ENCODE data around the gene CPXM1.

The CPXM1 gene

GRCh38 chr20:2768632-2769015 is 31.8 kb downstream of the CPXM1 start:
- Histone ChIP-seq H3K4me3 (ENCODE audit: low read length in 2 of 2) (no peak overlapping the region), H3K27me3 (ENCODE audit: control insufficient read depth in 2 of 2, insufficient read depth in 2 of 2, low read length in 2 of 2) (peaks cover 4 to 17% of the 10 kb centered on the region in 2 donors), H3K36me3 (ENCODE audit: control insufficient read depth in 2 of 2, insufficient read depth in 2 of 2, low read length in 2 of 2) (no peaks in the 10 kb centered on the region), H3K9ac (ENCODE audit: low read depth in 1 of 2, low read length in 2 of 2) (no peak overlapping the region), H3K4me1 (ENCODE audit: control insufficient read depth in 2 of 2, insufficient read depth in 2 of 2, low read length in 2 of 2) (no peaks in the 10 kb centered on the region), H3K27ac (ENCODE audit: low read depth in 2 of 2, low read length in 2 of 2) (no peak overlapping the region), H3K9me3 (ENCODE audit: control insufficient read depth in 2 of 2, low read length in 2 of 2) (no peaks in the 10 kb centered on the region)

- Histone ChIP-seq H3K9ac (ENCODE audit: low read depth in 1 of 2, low read length in 2 of 2) (no peak overlapping the region), H3K27me3 (ENCODE audit: control insufficient read depth in 2 of 2, insufficient read depth in 2 of 2, low read length in 2 of 2) (peaks cover 4 to 17% of the 10 kb centered on the region in 2 donors), H3K4me1 (ENCODE audit: control insufficient read depth in 2 of 2, insufficient read depth in 2 of 2, low read length in 2 of 2) (no peaks in the 10 kb centered on the region), H3K36me3 (ENCODE audit: control insufficient read depth in 2 of 2, insufficient read depth in 2 of 2, low read length in 2 of 2) (no peaks in the 10 kb centered on the region), H3K27ac (ENCODE audit: low read depth in 2 of 2, low read length in 2 of 2) (no peak overlapping the region), H3K4me3 (ENCODE audit: low read length in 2 of 2) (no peak overlapping the region), H3K9me3 (ENCODE audit: control insufficient read depth in 2 of 2, low read length in 2 of 2) (no peaks in the 10 kb centered on the region)
These were observed 32.4 kb downstream of the CPXM1 start for GRCh38 chr20:2767768-2768631.

GRCh38 chr20:2763186-2763585 is 37.2 kb downstream of the CPXM1 start:
- Histone ChIP-seq H3K27me3 (ENCODE audit: control insufficient read depth in 2 of 2, insufficient read depth in 2 of 2, low read length in 2 of 2) (peaks cover 3 to 8% of the 10 kb centered on the region in 2 donors), H3K9ac (ENCODE audit: low read depth in 1 of 2, low read length in 2 of 2) (no peak overlapping the region), H3K36me3 (ENCODE audit: control insufficient read depth in 2 of 2, insufficient read depth in 2 of 2, low read length in 2 of 2) (no peaks in the 10 kb centered on the region), H3K4me1 (ENCODE audit: control insufficient read depth in 2 of 2, insufficient read depth in 2 of 2, low read length in 2 of 2) (no peaks in the 10 kb centered on the region), H3K27ac (ENCODE audit: low read depth in 2 of 2, low read length in 2 of 2) (no peak overlapping the region), H3K9me3 (ENCODE audit: control insufficient read depth in 2 of 2, low read length in 2 of 2) (no peaks in the 10 kb centered on the region), H3K4me3 (ENCODE audit: low read length in 2 of 2) (no peak overlapping the region)

- Histone ChIP-seq H3K27ac (ENCODE audit: low read depth in 2 of 2, low read length in 2 of 2) (no peak overlapping the region), H3K27me3 (ENCODE audit: control insufficient read depth in 2 of 2, insufficient read depth in 2 of 2, low read length in 2 of 2) (peaks cover 6 to 8% of the 10 kb centered on the region in 2 donors), H3K4me1 (ENCODE audit: control insufficient read depth in 2 of 2, insufficient read depth in 2 of 2, low read length in 2 of 2) (no peaks in the 10 kb centered on the region), H3K36me3 (ENCODE audit: control insufficient read depth in 2 of 2, insufficient read depth in 2 of 2, low read length in 2 of 2) (no peaks in the 10 kb centered on the region), H3K9ac (ENCODE audit: low read depth in 1 of 2, low read length in 2 of 2) (no peak overlapping the region), H3K9me3 (ENCODE audit: control insufficient read depth in 2 of 2, low read length in 2 of 2) (no peaks in the 10 kb centered on the region), H3K4me3 (ENCODE audit: low read length in 2 of 2) (no peak overlapping the region)
These were observed 37.8 kb downstream of the CPXM1 start for GRCh38 chr20:2762578-2763131.

- H3K27me3 ChIP-seq (ENCODE audit: control insufficient read depth in 2 of 2, insufficient read depth in 2 of 2, low read length in 2 of 2) = peaks cover 6 to 8% of the 10 kb centered on the region in 2 donors
- H3K36me3 ChIP-seq (ENCODE audit: control insufficient read depth in 2 of 2, insufficient read depth in 2 of 2, low read length in 2 of 2) = no peaks in the 10 kb centered on the region
- no peak overlapping the region for H3K27ac ChIP-seq (ENCODE audit: low read depth in 2 of 2, low read length in 2 of 2)
- no peak overlapping the region for H3K4me3 ChIP-seq (ENCODE audit: low read length in 2 of 2)
- no peaks in the 10 kb centered on the region for H3K9me3 ChIP-seq (ENCODE audit: control insufficient read depth in 2 of 2, low read length in 2 of 2)
- no peaks in the 10 kb centered on the region for H3K4me1 ChIP-seq (ENCODE audit: control insufficient read depth in 2 of 2, insufficient read depth in 2 of 2, low read length in 2 of 2)
- H3K9ac ChIP-seq (ENCODE audit: low read depth in 1 of 2, low read length in 2 of 2) = no peak overlapping the region
These were observed 38.5 kb downstream of the CPXM1 start for GRCh38 chr20:2761885-2762284.

GRCh38 chr20:2760952-2761305 is 39.5 kb downstream of the CPXM1 start:
- Histone ChIP-seq H3K9ac (ENCODE audit: low read depth in 1 of 2, low read length in 2 of 2) (no peak overlapping the region), H3K36me3 (ENCODE audit: control insufficient read depth in 2 of 2, insufficient read depth in 2 of 2, low read length in 2 of 2) (no peaks in the 10 kb centered on the region), H3K27me3 (ENCODE audit: control insufficient read depth in 2 of 2, insufficient read depth in 2 of 2, low read length in 2 of 2) (peaks cover 7 to 8% of the 10 kb centered on the region in 2 donors), H3K4me1 (ENCODE audit: control insufficient read depth in 2 of 2, insufficient read depth in 2 of 2, low read length in 2 of 2) (no peaks in the 10 kb centered on the region), H3K9me3 (ENCODE audit: control insufficient read depth in 2 of 2, low read length in 2 of 2) (no peaks in the 10 kb centered on the region), H3K4me3 (ENCODE audit: low read length in 2 of 2) (no peak overlapping the region), H3K27ac (ENCODE audit: low read depth in 2 of 2, low read length in 2 of 2) (no peak overlapping the region)

GRCh38 chr20:2760297-2760951 is 40.0 kb downstream of the CPXM1 start:
- Histone ChIP-seq H3K9ac (ENCODE audit: low read depth in 1 of 2, low read length in 2 of 2) (no peak overlapping the region), H3K27ac (ENCODE audit: low read depth in 2 of 2, low read length in 2 of 2) (no peak overlapping the region), H3K9me3 (ENCODE audit: control insufficient read depth in 2 of 2, low read length in 2 of 2) (no peaks in the 10 kb centered on the region), H3K4me3 (ENCODE audit: low read length in 2 of 2) (no peak overlapping the region), H3K36me3 (ENCODE audit: control insufficient read depth in 2 of 2, insufficient read depth in 2 of 2, low read length in 2 of 2) (no peaks in the 10 kb centered on the region), H3K4me1 (ENCODE audit: control insufficient read depth in 2 of 2, insufficient read depth in 2 of 2, low read length in 2 of 2) (no peaks in the 10 kb centered on the region), H3K27me3 (ENCODE audit: control insufficient read depth in 2 of 2, insufficient read depth in 2 of 2, low read length in 2 of 2) (peaks cover 8 to 10% of the 10 kb centered on the region in 2 donors)

- H3K9ac ChIP-seq (ENCODE audit: low read depth in 1 of 2, low read length in 2 of 2) = no peak overlapping the region
- no peak overlapping the region for H3K27ac ChIP-seq (ENCODE audit: low read depth in 2 of 2, low read length in 2 of 2)
- no peak overlapping the region for H3K4me3 ChIP-seq (ENCODE audit: low read length in 2 of 2)
- no peaks in the 10 kb centered on the region for H3K4me1 ChIP-seq (ENCODE audit: control insufficient read depth in 2 of 2, insufficient read depth in 2 of 2, low read length in 2 of 2)
- no peaks in the 10 kb centered on the region for H3K36me3 ChIP-seq (ENCODE audit: control insufficient read depth in 2 of 2, insufficient read depth in 2 of 2, low read length in 2 of 2)
- peaks cover 11 to 13% of the 10 kb centered on the region in 2 donors for H3K27me3 ChIP-seq (ENCODE audit: control insufficient read depth in 2 of 2, insufficient read depth in 2 of 2, low read length in 2 of 2)
- no peaks in the 10 kb centered on the region for H3K9me3 ChIP-seq (ENCODE audit: control insufficient read depth in 2 of 2, low read length in 2 of 2)
These were observed 40.7 kb downstream of the CPXM1 start for GRCh38 chr20:2759603-2760296.

GRCh38 chr20:2759143-2759542 is 41.3 kb downstream of the CPXM1 start:
- Histone ChIP-seq H3K4me1 (ENCODE audit: control insufficient read depth in 2 of 2, insufficient read depth in 2 of 2, low read length in 2 of 2) (no peaks in the 10 kb centered on the region), H3K36me3 (ENCODE audit: control insufficient read depth in 2 of 2, insufficient read depth in 2 of 2, low read length in 2 of 2) (no peaks in the 10 kb centered on the region), H3K4me3 (ENCODE audit: low read length in 2 of 2) (no peak overlapping the region), H3K27ac (ENCODE audit: low read depth in 2 of 2, low read length in 2 of 2) (no peak overlapping the region), H3K9ac (ENCODE audit: low read depth in 1 of 2, low read length in 2 of 2) (no peak overlapping the region), H3K9me3 (ENCODE audit: control insufficient read depth in 2 of 2, low read length in 2 of 2) (no peaks in the 10 kb centered on the region), H3K27me3 (ENCODE audit: control insufficient read depth in 2 of 2, insufficient read depth in 2 of 2, low read length in 2 of 2) (peaks cover 6 to 17% of the 10 kb centered on the region in 2 donors)

GRCh38 chr20:2757969-2758368 is 42.5 kb downstream of the CPXM1 start:
- H3K27me3 ChIP-seq (ENCODE audit: control insufficient read depth in 2 of 2, insufficient read depth in 2 of 2, low read length in 2 of 2) = peaks cover 9 to 21% of the 10 kb centered on the region in 2 donors

More at GRCh38 chr20:2757969-2758368, 42.5 kb downstream of the CPXM1 start:
- H3K4me3 ChIP-seq (ENCODE audit: low read length in 2 of 2) = no peak overlapping the region
- no peaks in the 10 kb centered on the region for H3K9me3 ChIP-seq (ENCODE audit: control insufficient read depth in 2 of 2, low read length in 2 of 2)
- H3K4me1 ChIP-seq (ENCODE audit: control insufficient read depth in 2 of 2, insufficient read depth in 2 of 2, low read length in 2 of 2) = peaks cover 2 to 5% of the 10 kb centered on the region in 2 donors
- H3K9ac ChIP-seq (ENCODE audit: low read depth in 1 of 2, low read length in 2 of 2) = no peak overlapping the region
- H3K36me3 ChIP-seq (ENCODE audit: control insufficient read depth in 2 of 2, insufficient read depth in 2 of 2, low read length in 2 of 2) = no peaks in the 10 kb centered on the region
- H3K27ac ChIP-seq (ENCODE audit: low read depth in 2 of 2, low read length in 2 of 2) = no peak overlapping the region
